ENCODE results near the gene WDR7. TPM values are rescaled to one million over a fixed set of nuclear protein-coding genes. Genes with fewer than 3 reads are reported as not detected.
A peak's percentile ranks its signal among the peaks of the same experiment; 100 is the strongest.

The WDR7 gene
- total and polyA plus RNA-seq, 10 of the 15 experiments (the other 5 are each of a cell fraction or from before 2014, with no cell fraction given) = 2.8 to 16.5 (median 11.7) TPM

- CTCF ChIA-PET = interaction anchor here (1.2 kb wide), 1 partner anchor 19 kb away, joined by 4 read pairs; no protein-coding TSS in a partner anchor
- TF ChIP-seq BRCA1 (IDR thresholded peaks at IDR 0.05; ENCODE audit: low read depth, low read length) (no peak), FOXM1 (IDR thresholded peaks at IDR 0.05; ENCODE audit: low read depth, low read length) (peak; percentile 99), FOS (IDR thresholded peaks at IDR 0.05; ENCODE audit: borderline replicate concordance, extremely low read depth, insufficient read length) (no peak), EP300 (IDR thresholded peaks at IDR 0.05; ENCODE audit: borderline replicate concordance in 1 of 2, control insufficient read depth in 1 of 2, low read depth in 2 of 2, low read length in 2 of 2) (peak; percentile 89 to 92), EZH2 (IDR thresholded peaks at IDR 0.05; ENCODE audit: borderline replicate concordance, control insufficient read depth, low read depth, low read length) (no peak), FOXK2 (IDR thresholded peaks at IDR 0.05) (no peak), CBX3 (IDR thresholded peaks at IDR 0.05; ENCODE audit: borderline replicate concordance, low read depth) (no peak), HDAC6 (IDR thresholded peaks at IDR 0.05; ENCODE audit: unreplicated experiment) (no peak), KAT2A (conservative IDR thresholded peaks at IDR 0.05; ENCODE audit: control insufficient read depth, low read depth, low read length) (no peak), LARP7 (IDR thresholded peaks at IDR 0.05) (peak; percentile 90), NR2C1 (IDR thresholded peaks at IDR 0.05) (no peak), EED (IDR thresholded peaks at IDR 0.05; ENCODE audit: low read depth) (peak; percentile 97), NFYB (IDR thresholded peaks at IDR 0.05; ENCODE audit: insufficient read depth, low read depth, low read length) (0 out of 2 replicates have a peak, but pooled peaks have one; percentile 9), RAD21 (IDR thresholded peaks at IDR 0.05; ENCODE audit: insufficient read depth, low read depth, low read length) (peak; percentile 28; the same call in 1 of the 2 replicates), NBN (IDR thresholded peaks at IDR 0.05) (peak; percentile 88), ZBED1 (IDR thresholded peaks at IDR 0.05; ENCODE audit: borderline replicate concordance) (peak; percentile 98)
- TF ChIP-seq, protein P1, sequence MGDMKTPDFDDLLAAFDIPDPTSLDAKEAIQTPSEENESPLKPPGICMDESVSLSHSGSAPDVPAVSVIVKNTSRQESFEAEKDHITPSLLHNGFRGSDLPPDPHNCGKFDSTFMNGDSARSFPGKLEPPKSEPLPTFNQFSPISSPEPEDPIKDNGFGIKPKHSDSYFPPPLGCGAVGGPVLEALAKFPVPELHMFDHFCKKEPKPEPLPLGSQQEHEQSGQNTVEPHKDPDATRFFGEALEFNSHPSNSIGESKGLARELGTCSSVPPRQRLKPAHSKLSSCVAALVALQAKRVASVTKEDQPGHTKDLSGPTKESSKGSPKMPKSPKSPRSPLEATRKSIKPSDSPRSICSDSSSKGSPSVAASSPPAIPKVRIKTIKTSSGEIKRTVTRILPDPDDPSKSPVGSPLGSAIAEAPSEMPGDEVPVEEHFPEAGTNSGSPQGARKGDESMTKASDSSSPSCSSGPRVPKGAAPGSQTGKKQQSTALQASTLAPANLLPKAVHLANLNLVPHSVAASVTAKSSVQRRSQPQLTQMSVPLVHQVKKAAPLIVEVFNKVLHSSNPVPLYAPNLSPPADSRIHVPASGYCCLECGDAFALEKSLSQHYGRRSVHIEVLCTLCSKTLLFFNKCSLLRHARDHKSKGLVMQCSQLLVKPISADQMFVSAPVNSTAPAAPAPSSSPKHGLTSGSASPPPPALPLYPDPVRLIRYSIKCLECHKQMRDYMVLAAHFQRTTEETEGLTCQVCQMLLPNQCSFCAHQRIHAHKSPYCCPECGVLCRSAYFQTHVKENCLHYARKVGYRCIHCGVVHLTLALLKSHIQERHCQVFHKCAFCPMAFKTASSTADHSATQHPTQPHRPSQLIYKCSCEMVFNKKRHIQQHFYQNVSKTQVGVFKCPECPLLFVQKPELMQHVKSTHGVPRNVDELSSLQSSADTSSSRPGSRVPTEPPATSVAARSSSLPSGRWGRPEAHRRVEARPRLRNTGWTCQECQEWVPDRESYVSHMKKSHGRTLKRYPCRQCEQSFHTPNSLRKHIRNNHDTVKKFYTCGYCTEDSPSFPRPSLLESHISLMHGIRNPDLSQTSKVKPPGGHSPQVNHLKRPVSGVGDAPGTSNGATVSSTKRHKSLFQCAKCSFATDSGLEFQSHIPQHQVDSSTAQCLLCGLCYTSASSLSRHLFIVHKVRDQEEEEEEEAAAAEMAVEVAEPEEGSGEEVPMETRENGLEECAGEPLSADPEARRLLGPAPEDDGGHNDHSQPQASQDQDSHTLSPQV (IDR thresholded peaks at IDR 0.05) = peak; percentile 71; the same call in 1 of the 2 replicates
- TF ChIP-seq, protein P2, sequence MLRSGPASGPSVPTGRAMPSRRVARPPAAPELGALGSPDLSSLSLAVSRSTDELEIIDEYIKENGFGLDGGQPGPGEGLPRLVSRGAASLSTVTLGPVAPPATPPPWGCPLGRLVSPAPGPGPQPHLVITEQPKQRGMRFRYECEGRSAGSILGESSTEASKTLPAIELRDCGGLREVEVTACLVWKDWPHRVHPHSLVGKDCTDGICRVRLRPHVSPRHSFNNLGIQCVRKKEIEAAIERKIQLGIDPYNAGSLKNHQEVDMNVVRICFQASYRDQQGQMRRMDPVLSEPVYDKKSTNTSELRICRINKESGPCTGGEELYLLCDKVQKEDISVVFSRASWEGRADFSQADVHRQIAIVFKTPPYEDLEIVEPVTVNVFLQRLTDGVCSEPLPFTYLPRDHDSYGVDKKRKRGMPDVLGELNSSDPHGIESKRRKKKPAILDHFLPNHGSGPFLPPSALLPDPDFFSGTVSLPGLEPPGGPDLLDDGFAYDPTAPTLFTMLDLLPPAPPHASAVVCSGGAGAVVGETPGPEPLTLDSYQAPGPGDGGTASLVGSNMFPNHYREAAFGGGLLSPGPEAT (IDR thresholded peaks at IDR 0.05; ENCODE audit: low read depth) = peak; percentile 92
Measured at GRCh38 chr18:57077786-57078552, 426.8 kb downstream of the WDR7 start.

More at GRCh38 chr18:57077786-57078552, 426.8 kb downstream of the WDR7 start:
- 6% methylated on average over 11 of the region's 11 CpGs for WGBS (ENCODE audit: insufficient coverage, insufficient replicate concordance, low lambda C conversion rate, missing lambda C conversion rate)
- intact Hi-C loops (cut with micrococcal nuclease; ENCODE audit: unreplicated experiment) = loop anchor here (1.0 to 2.0 kb wide), 3 partner anchors 17 to 55 kb away; no protein-coding TSS in a partner anchor
- peak; percentile 69 for FAIRE-seq
- no peak overlapping the region for H3K4me3 ChIP-seq
- no peaks in the 10 kb centered on the region; a peak in 1 of 4 replicates for H3K27me3 ChIP-seq (replicated peaks in 1 of 2; ENCODE audit: control insufficient read depth in 2 of 2, insufficient read depth in 2 of 2, low read length in 1 of 2)
- peak; percentile 93 for DNase-seq (ENCODE audit: low read depth, low spot score)
- in situ Hi-C loops (cut with MboI) = no loop called here
- peak overlapping the region; percentile 28; the same call in 1 of the 2 replicates for H3K27ac ChIP-seq (ENCODE audit: control insufficient read depth, insufficient read depth)
- H3K9ac ChIP-seq (ENCODE audit: control insufficient read depth, insufficient read depth, low read length) = no peak overlapping the region
- no peaks in the 10 kb centered on the region for H4K20me1 ChIP-seq (ENCODE audit: control insufficient read depth, insufficient read depth)
- H3K79me2 ChIP-seq (ENCODE audit: control insufficient read depth, insufficient read depth, low read length) = no peaks in the 10 kb centered on the region
- ChIA-PET RAD21 (ENCODE audit: unreplicated experiment) (interaction anchor here (1.3 to 1.6 kb wide), 2 partner anchors 25 to 26 kb away, joined by 3 to 4 read pairs; no protein-coding TSS in a partner anchor), SMC1A (ENCODE audit: uncharacterized antibody, unreplicated experiment) (interaction anchor here (1.2 to 1.7 kb wide), 2 partner anchors 24 to 209 kb away, joined by 4 to 6 read pairs; no protein-coding TSS in a partner anchor), POLR2A (no interaction called here)
- no peaks in the 10 kb centered on the region for H3K36me3 ChIP-seq (ENCODE audit: control insufficient read depth in 2 of 2, insufficient read depth in 2 of 2, low read length in 1 of 2)
- no TSS peak for BruUV-seq (replicated peaks)
- H3K4me1 ChIP-seq (ENCODE audit: control insufficient read depth, insufficient read depth, low read length) = peaks cover 25% of the 10 kb centered on the region
- peak overlapping the region; percentile 26; the same call in 1 of the 2 replicates for H2AFZ ChIP-seq (ENCODE audit: control insufficient read depth, low read depth, low read length)
- peak; percentile 90 for ATAC-seq
- peaks cover 3% of the 10 kb centered on the region; the same call in 1 of the 3 replicates for H3K9me3 ChIP-seq (replicated peaks; ENCODE audit: control insufficient read depth, insufficient read depth, low read length)
- H3K4me2 ChIP-seq (ENCODE audit: control insufficient read depth, insufficient read depth) = peak overlapping the region; percentile 52
